GM18505 (cell line): ENCODE results near the gene CACNG4.

Experiments used
- ATAC-seq: cut with Tn5 transposase; IDR thresholded peaks from one replicate; pipeline ENCODE4 v1.9.1; 2021; ENCODE audit not compliant: unreplicated experiment
- POLR2A ChIP-seq: IDR thresholded peaks from 4 replicates; pipeline ENCODE4 v1.6.1; 2011; ENCODE audit warnings: borderline replicate concordance; ENCODE audit not compliant: insufficient read depth, insufficient read length; ENCODE audit errors: extremely low read depth

Gene CACNG4

GRCh38 chr17:67015001-67015400 is 50.5 kb downstream of the CACNG4 start:
- no peak for TF ChIP-seq POLR2A

GRCh38 chr17:67016039-67016762 is 51.7 kb downstream of the CACNG4 start:
- no peak for ATAC-seq
- TF ChIP-seq POLR2A, result no peak

More at GRCh38 chr17:67015001-67015400, 50.5 kb downstream of the CACNG4 start:
- no peak for ATAC-seq

GRCh38 chr17:67017910-67018309 is 53.4 kb downstream of the CACNG4 start:
- no peak for ATAC-seq
- no peak for TF ChIP-seq POLR2A

DNA sequence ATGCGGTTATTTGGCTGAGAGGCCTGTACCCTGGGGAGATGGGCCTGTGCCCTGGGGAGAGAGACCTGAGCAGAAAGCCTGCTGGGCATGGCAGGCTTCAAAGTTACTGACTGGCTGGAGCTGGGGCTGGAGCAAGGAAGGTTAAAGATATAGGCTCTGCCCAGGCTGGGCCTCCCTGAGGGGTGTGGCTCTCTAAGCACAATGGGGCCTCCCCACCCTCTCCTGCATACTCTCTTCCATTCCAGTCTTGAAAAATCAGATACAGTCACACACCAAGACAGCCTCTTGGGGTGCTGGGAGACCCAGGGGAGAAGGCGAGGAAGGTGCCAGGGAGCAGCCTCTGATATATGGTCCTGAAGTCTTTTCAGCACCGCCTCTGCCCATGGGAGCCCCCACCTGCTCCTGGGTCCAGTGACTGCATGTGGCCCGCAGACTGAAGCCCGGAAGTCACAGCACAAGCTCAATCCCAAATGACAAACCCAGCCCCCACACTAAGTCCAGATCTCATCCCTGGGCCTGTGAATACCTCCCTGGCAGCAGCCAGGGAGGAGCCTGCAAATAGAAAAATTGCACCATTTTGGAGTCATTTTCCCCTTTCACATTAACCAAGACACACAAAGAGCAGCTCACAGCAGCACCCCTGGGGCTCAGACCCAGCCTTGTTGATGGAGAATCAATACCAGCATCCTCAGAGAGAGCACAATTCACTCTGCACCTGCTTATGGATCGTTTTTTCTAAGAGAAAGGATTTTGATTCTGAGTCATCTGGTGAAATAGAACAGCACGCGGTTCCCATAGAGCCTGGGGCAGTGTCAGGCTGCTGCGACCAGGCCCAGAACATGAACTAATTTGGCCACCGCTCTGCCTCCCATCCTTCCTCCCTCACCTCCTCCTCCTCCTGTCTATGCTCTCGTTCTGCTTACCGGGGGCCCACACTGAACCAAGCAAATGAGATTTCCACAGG is 54.2 kb downstream of the CACNG4 start:
- no peak for TF ChIP-seq POLR2A
- no peak for ATAC-seq

DNA sequence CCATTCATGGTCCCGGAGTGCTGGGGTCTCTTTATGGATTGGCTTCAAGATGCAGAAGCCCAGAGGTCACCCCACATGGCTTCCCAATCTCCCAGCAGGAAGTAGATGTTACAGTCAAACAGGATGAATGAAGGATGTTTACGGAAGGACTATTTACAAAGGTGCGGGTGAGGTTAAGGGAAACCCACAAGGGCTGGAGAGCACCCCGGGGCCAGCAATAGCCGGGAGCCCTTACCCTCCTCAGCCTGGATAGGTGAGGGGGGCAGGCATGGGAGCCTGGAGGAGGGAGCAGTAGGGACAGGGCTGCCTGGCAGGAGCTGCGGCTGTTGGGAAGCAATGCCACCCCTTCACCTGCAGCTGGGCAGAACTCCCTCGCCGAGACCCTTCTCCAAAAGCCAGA is 55.3 kb downstream of the CACNG4 start:
- no peak for ATAC-seq
- TF ChIP-seq POLR2A, result no peak

DNA sequence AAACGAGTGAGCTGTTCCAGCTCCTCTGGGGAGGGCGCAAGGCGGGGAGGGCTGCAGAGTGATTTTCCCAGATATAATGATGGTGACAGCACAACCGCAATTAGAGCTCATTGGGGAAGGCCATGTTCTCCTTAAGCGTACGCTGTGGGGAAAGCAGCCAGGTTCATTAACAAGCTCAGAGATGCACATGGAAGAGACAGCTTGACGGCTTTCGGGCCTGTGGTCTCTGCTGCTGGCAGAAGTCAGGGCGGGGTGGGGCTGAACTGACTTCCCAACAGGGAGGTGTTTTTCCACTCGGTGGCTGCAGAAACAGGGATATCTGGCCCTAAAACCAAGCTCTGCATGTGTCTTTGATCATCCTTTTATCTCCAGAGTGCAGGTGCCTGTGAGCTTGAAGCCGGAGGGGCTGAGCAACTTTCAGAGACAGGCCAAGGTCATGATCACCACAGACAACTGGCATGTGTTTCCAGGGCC is 55.8 kb downstream of the CACNG4 start:
- no peak for TF ChIP-seq POLR2A
- no peak for ATAC-seq

- ATAC-seq, result no peak
- TF ChIP-seq POLR2A, result no peak
Measured at GRCh38 chr17:67021196-67021595, 56.7 kb downstream of the CACNG4 start.

DNA sequence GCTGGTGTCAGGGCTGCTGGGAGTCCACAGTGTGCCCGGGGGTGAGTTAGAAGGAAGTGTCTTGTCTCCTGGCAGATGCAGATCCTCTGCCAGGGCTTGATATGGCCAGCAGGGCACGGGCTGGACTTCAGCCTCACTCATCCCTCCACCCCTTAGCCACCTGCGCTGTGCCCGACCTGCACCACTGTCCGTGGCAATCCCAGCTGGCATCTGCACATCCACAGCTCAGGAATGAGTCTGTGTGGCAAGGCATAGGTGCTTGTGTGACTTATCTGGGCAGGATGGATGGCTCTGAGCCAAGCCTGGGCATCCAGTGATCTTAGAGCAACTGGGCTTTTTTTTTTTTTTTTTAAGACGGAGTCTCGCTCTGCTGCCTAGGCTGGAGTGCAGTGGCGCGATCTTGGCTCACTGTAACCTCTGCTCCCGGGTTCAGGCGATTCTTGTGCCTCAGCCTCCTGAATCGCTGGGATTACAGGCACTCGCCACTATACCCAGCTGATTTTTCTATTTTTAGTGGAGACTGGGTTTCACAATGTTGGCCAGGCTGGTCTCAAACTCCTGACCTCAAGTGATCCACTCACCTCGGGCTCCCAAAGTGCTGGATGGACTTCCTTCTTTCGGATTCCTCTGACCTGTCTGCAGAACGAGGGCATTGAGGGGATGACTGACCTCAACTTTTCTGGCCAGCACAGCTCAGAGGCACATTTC is 57.4 kb downstream of the CACNG4 start:
- no peak for ATAC-seq
- TF ChIP-seq POLR2A, result no peak

GRCh38 chr17:67022451-67022810 is 57.9 kb downstream of the CACNG4 start:
- ATAC-seq, result no peak
- no peak for TF ChIP-seq POLR2A

- TF ChIP-seq POLR2A, result no peak
- ATAC-seq, result no peak
Measured at GRCh38 chr17:67024736-67025135, 60.2 kb downstream of the CACNG4 start.

- TF ChIP-seq POLR2A, result no peak
- ATAC-seq, result no peak
Measured at GRCh38 chr17:67025216-67025792, 60.8 kb downstream of the CACNG4 start.

DNA sequence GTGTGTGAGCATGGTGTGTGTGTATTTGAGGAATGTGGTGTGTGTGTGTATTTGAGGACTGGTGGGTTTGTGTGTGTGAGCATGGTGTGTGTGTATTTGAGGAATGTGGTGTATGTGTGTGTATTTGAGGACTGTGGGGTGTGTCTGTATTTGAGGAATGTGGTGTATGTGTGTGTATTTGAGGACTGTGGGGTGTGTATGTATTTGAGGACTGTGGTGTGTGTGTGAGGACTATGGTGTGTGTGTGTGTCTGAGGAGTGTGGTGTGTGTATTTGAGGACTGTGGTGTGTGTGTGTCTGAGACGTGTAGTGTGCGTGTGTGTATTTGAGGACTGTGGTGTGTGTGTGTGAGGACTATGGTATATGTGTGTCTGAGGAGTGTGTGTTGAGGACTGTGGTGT is 61.8 kb downstream of the CACNG4 start:
- no peak for TF ChIP-seq POLR2A
- ATAC-seq, result no peak
